GM19023 (cell line): ENCODE results near the gene EHMT1.
"Not testable (repeated sequence)": the region's sequence is repeated elsewhere in the genome, so short reads cannot be mapped to it uniquely, and the experiment has no call there.

Experiments
- ATAC-seq: cut with Tn5 transposase; IDR thresholded peaks from one replicate; pipeline ENCODE4 v1.9.1; 2021; ENCODE audit warnings: mild to moderate bottlenecking, moderate library complexity; ENCODE audit not compliant: unreplicated experiment

Gene EHMT1

DNA sequence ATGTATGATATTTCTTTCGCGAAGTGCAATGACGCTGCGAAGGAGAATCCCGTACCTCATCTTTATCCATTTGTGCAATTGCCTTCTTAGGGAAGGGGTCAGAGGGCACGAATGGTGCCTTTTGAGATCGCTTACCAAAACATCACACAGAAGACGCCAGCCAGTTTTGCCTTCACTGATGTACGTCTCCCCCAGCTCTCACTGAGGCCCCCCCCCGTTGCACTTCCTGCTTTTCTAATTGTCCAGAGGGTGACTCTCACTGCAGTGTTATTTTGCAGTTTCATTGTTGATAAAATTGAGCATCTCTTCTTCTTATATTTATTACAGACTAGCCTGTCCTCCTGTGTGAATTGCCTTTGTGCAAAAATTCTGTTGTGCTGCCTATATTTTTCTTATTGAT is 219.8 kb downstream of the EHMT1 start:
- no peak for ATAC-seq

DNA sequence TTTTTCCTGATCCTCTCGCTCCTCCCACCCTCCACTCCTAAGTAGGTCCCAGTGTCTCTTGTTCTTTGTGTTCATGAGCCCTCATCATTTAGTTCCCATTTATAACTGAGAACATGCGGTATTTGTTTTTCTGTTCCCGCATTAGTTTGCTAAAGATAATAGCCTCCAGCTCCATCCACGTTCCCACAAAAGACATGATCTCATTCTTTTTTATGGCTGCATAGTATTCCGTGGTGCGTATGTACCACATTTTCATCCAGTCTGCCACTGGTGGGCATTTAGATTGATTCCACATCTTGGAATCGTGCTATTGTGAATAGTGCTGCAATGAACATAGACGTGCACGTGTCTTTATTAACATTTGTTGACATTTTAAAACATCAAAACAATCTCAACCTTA is 224.6 kb downstream of the EHMT1 start:
- ATAC-seq, result no peak

- no peak for ATAC-seq
Measured at GRCh38 chr9:137851516-137852267, 232.9 kb downstream of the EHMT1 start.

DNA sequence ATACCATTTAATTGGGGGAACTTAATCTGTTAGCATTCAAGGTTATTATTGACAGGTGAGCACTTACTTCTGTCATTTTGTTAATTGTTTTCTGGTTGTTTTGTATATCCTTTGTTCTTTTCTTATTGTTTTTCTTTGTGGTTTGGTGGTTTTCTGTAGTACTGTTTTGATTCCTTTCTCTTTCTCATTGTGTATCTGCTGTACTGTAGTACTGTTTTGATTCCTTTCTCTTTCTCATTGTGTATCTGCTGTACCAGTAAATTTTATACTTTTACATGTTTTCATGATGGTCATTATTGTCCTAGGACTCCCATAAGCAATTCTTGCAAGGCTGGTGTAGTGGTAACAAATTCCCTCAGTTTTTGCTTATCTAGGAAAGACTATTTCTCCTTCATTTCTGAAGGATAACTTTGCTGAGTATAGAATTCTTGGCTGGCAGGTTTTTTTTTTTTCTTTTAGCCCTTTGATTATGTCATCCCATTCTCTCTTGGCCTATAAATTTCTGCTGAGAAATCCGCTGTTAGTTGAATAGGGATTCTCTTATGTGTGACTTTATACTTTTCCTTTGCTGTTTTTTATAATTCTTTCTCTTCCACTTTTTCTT is 234.7 kb downstream of the EHMT1 start:
- ATAC-seq, result no peak

DNA sequence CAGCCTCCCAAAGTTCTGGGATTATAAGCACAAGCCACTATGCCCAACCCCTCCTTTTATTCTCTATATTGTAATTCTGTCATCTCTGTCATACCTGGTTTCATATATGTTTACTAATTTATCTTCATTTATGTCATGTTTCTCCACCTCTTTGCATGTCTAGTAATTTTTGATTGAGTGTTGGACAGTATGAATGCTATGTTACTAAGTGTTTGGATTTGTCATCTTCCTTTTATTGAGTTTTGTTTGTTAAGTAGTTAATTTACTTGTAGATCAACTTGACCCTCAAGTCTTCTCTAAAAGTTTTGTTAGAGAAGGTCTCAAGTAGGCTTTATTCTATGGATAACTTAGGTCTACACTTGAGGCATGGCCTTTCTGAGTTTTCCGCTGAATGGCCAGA is 241.6 kb downstream of the EHMT1 start:
- no peak for ATAC-seq

- no peak for ATAC-seq
Measured at GRCh38 chr9:137865581-137866145, 246.9 kb downstream of the EHMT1 start.

DNA sequence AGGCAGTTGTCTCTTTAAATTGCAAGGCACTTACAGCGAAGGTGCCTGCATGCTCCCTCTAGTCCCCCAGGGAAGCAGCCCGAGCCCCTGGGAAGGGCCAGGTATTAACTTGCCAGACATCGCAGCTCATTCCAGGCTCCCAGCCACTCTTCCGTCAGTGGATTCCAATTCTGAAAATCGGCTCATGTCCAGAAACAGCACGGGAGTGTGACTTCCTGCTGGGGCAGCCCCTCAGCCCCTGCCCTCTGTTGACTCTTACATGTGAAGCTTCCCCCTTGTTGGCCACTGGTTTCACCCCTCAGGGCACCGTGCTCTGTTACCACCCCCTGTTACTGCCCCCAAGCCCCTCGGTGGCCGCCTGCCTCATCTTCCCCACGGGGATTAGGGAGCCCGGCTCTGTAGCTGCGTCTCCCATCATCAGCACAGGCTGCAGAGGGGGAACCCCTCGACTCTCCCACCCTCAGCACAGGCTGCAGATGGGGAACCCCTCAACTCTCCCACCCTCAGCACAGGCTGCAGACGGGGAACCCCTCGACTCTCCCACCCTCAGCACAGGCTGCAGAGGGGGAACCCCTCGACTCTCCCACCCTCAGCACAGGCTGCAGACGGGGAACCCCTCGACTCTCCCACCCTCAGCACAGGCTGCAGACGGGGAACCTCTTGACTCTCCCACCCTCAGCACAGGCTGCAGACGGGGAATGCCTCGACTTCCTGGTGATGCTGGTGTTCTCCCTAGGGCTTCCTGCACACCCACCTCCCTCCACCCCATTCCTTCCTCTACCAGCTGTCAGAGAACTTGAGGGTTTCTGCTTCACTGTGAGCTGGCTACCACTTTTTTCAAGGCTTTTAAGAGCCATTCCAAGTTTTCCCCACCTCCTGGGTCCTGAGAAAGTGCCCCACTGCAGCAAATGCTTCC is 247.7 kb downstream of the EHMT1 start:
- ATAC-seq, result no peak

- ATAC-seq, result no peak
Measured at GRCh38 chr9:137870432-137870831, 251.6 kb downstream of the EHMT1 start.

DNA sequence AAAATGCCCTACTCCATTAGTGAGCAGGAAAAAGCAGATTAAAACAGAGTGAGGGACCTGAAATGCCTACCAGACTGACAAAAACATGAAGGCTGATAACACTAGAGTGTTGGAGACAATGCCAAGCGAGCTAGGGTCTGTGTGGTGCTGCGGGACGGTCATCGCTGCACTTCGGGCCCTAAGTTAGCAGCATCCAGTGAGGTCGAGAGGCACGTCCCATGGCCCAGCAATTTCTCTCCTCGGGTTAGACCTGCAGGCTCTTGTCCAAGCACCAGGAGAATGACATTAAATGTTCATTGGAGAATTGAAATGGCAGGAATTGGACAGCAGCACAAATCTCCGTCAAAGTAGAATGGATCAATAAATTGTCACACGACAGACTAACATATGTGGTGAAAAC is 253.5 kb downstream of the EHMT1 start:
- ATAC-seq, result no peak

- no peak for ATAC-seq
Measured at GRCh38 chr9:137873408-137873807, 254.6 kb downstream of the EHMT1 start.

DNA sequence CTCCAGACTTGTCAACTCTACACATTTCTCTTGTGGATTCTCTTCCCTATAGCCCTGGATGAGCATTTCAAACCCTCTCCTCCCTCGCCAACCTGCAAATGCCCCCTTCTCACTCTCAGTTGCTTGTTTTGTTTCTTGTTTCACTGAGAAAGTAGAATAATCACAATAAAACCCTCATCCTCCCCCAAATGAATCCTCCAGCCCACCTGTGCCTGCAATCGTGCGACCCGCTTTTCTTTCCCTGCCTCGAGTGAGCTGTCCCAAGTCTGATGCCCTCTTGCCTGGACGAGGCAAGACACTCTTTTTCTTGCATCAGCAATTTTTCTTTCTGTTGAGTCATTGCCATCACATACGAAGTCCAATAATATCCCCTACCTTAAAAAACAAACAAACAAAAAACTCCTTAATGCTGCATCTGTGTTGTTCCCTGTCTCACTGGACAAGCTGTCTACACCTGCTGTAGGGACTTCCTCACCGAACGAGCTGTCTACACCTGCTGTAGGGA is 255.1 kb downstream of the EHMT1 start:
- no peak for ATAC-seq

DNA sequence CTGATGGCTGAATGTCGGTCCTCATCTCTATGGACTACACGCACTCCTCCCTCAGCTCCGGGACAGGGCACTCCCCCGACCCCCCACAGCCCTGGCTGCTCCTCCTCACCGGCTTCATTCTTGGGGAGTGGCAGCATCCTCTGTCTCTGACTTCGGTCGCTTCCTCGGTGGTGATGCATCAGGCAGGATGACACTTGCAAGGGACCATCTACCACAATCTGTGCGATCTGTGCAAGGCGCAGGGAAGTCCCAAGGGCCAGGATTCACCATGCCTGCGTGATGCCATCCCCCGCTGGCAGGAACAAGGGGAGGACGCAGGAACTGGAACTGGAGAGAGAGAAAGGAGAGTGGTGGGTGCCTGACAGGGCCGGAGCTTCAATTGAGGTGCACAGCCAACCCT is 256.5 kb downstream of the EHMT1 start:
- ATAC-seq, result no peak

- no peak for ATAC-seq
Measured at GRCh38 chr9:137875846-137876245, 257.0 kb downstream of the EHMT1 start.

GRCh38 chr9:137876269-137876668 is 257.5 kb downstream of the EHMT1 start:
- no peak for ATAC-seq

GRCh38 chr9:137876781-137877386 is 258.1 kb downstream of the EHMT1 start:
- ATAC-seq, result no peak

DNA sequence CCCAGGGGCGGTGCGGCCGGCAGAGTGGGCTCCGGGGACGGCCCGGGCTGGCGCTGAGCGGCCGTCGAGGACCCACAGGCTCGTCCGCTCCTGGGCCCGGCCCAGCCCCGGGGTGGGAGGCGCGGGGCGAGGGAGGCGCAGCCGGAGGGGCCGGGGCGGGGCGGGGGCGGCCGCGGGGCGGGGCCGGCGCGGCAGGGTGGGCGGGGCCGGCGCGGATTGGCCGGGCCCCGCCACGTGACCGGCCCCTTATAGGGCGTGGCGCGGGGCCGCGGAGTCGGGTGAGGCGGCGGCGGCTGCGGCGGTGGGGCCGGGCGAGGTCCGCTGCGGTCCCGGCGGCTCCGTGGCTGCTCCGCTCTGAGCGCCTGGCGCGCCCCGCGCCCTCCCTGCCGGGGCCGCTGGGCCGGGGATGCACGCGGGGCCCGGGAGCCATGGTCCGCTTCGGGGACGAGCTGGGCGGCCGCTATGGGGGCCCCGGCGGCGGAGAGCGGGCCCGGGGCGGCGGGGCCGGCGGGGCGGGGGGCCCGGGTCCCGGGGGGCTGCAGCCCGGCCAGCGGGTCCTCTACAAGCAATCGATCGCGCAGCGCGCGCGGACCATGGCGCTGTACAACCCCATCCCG is 258.8 kb downstream of the EHMT1 start, which contains the start of gene CACNA1B:
TSS of gene CACNA1B (plus strand) at position 277 of the 617 bp plus-strand sequence. CDS start at position 429, 152 bp downstream.
- not testable (repeated sequence) for ATAC-seq

GRCh38 chr9:137878146-137878941 is 259.5 kb downstream of the EHMT1 start:
- no peak for ATAC-seq

DNA sequence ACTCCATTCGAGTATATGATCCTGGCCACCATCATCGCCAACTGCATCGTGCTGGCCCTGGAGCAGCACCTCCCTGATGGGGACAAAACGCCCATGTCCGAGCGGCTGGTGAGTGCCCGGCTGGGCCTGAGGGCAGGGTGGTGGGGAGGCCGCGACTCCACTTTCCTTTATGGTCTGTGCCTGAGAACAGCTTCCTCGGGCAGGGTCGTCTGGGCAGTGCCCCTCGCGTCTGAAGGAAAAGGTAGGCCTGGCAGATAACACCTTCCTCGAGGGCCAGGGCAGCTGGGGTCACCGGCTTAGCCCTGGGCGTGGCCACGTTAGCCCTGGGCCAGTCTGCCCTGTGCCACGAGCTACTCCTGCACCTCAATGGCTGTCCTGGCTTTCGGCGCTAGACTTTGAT is 260.2 kb downstream of the EHMT1 start:
- ATAC-seq, result no peak

- no peak for ATAC-seq
Measured at GRCh38 chr9:137879566-137880150, 260.9 kb downstream of the EHMT1 start.
